ENCODE measurements around the gene PRR5L. TPM values are rescaled to one million over a fixed set of nuclear protein-coding genes. Genes with fewer than 3 reads are reported as not detected.

The PRR5L gene
- total RNA-seq, 1 donor from 2014 or later, result 103 TPM

- Mint-ChIP-seq H3K4me1 (ENCODE audit: unreplicated experiment) (peaks cover 85% of the 10 kb centered on the region), H3K27me3 (ENCODE audit: unreplicated experiment) (no peaks in the 10 kb centered on the region), H3K36me3 (ENCODE audit: unreplicated experiment) (peaks cover 30% of the 10 kb centered on the region), H3K27ac (ENCODE audit: unreplicated experiment) (peak overlapping the region; percentile 94), H3K4me3 (ENCODE audit: unreplicated experiment) (no peak overlapping the region), H3K9me3 (ENCODE audit: unreplicated experiment) (no peaks in the 10 kb centered on the region)
- DNase-seq (ENCODE audit: extremely low spot score, unreplicated experiment), result no peak
- TF ChIP-seq, protein P1, sequence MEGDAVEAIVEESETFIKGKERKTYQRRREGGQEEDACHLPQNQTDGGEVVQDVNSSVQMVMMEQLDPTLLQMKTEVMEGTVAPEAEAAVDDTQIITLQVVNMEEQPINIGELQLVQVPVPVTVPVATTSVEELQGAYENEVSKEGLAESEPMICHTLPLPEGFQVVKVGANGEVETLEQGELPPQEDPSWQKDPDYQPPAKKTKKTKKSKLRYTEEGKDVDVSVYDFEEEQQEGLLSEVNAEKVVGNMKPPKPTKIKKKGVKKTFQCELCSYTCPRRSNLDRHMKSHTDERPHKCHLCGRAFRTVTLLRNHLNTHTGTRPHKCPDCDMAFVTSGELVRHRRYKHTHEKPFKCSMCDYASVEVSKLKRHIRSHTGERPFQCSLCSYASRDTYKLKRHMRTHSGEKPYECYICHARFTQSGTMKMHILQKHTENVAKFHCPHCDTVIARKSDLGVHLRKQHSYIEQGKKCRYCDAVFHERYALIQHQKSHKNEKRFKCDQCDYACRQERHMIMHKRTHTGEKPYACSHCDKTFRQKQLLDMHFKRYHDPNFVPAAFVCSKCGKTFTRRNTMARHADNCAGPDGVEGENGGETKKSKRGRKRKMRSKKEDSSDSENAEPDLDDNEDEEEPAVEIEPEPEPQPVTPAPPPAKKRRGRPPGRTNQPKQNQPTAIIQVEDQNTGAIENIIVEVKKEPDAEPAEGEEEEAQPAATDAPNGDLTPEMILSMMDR (IDR thresholded peaks at IDR 0.05), result no peak
These were observed 92.9 kb downstream of the PRR5L start for GRCh38 chr11:36388951-36389350.

- Mint-ChIP-seq H3K9me3 (ENCODE audit: unreplicated experiment) (no peaks in the 10 kb centered on the region), H3K4me1 (ENCODE audit: unreplicated experiment) (peaks cover 79% of the 10 kb centered on the region), H3K4me3 (ENCODE audit: unreplicated experiment) (no peak overlapping the region), H3K36me3 (ENCODE audit: unreplicated experiment) (peaks cover 30% of the 10 kb centered on the region), H3K27ac (ENCODE audit: unreplicated experiment) (peak overlapping the region; percentile 94), H3K27me3 (ENCODE audit: unreplicated experiment) (no peaks in the 10 kb centered on the region)
- TF ChIP-seq, protein P1 (IDR thresholded peaks at IDR 0.05), result no peak
- DNase-seq (ENCODE audit: extremely low spot score, unreplicated experiment), result no peak
These were observed 93.7 kb downstream of the PRR5L start for GRCh38 chr11:36389811-36390210.

DNA sequence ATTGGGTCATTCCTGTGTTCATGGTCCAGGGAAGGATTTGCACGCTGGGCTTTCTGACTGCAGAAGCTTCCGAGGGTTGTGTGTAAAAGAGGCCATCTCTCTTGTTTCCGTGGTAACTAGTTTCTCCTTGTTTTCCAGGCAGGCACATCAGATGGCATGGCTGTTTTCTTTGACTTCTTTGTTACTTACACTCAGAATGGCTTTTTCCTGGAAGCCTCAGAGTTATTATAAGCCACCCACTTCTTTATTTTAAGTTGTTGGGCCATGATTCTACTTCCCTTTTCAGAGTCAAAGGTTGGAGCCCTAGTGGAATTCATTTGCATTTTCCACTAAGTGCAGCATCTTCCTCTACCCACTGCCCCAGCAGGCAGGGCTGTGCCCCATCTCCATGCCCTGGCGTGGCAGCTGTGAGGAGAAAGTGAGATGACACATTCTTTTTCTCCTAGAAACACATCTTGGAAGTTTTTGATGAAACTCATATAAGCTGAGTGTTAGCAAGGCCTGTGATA, 94.9 kb downstream of the PRR5L start:
- no peak overlapping the region for H3K4me3 Mint-ChIP-seq (ENCODE audit: unreplicated experiment)
- DNase-seq (ENCODE audit: extremely low spot score, unreplicated experiment), result no peak
- TF ChIP-seq, protein P1 (IDR thresholded peaks at IDR 0.05), result no peak
- H3K27ac Mint-ChIP-seq (ENCODE audit: unreplicated experiment), result peak overlapping the region; percentile 94
- peaks cover 33% of the 10 kb centered on the region for H3K36me3 Mint-ChIP-seq (ENCODE audit: unreplicated experiment)
- peaks cover 67% of the 10 kb centered on the region for H3K4me1 Mint-ChIP-seq (ENCODE audit: unreplicated experiment)
- H3K27me3 Mint-ChIP-seq (ENCODE audit: unreplicated experiment), result no peaks in the 10 kb centered on the region
- H3K9me3 Mint-ChIP-seq (ENCODE audit: unreplicated experiment), result no peaks in the 10 kb centered on the region

- H3K4me3 Mint-ChIP-seq (ENCODE audit: unreplicated experiment), result no peak overlapping the region
- H3K4me1 Mint-ChIP-seq (ENCODE audit: unreplicated experiment), result peaks cover 59% of the 10 kb centered on the region
- H3K36me3 Mint-ChIP-seq (ENCODE audit: unreplicated experiment), result peaks cover 36% of the 10 kb centered on the region
- no peak for DNase-seq (ENCODE audit: extremely low spot score, unreplicated experiment)
- no peaks in the 10 kb centered on the region for H3K27me3 Mint-ChIP-seq (ENCODE audit: unreplicated experiment)
- peak overlapping the region; percentile 94 for H3K27ac Mint-ChIP-seq (ENCODE audit: unreplicated experiment)
- TF ChIP-seq, protein P1 (IDR thresholded peaks at IDR 0.05), result no peak
- no peaks in the 10 kb centered on the region for H3K9me3 Mint-ChIP-seq (ENCODE audit: unreplicated experiment)
These were observed 96.1 kb downstream of the PRR5L start for GRCh38 chr11:36392196-36392595.

- H3K36me3 Mint-ChIP-seq (ENCODE audit: unreplicated experiment), result peaks cover 42% of the 10 kb centered on the region
These were observed 98.0 kb downstream of the PRR5L start for GRCh38 chr11:36394056-36394455.

More at GRCh38 chr11:36394056-36394455, 98.0 kb downstream of the PRR5L start:
- Mint-ChIP-seq H3K27me3 (ENCODE audit: unreplicated experiment) (no peaks in the 10 kb centered on the region), H3K9me3 (ENCODE audit: unreplicated experiment) (no peaks in the 10 kb centered on the region), H3K27ac (ENCODE audit: unreplicated experiment) (no peak overlapping the region), H3K4me1 (ENCODE audit: unreplicated experiment) (peaks cover 44% of the 10 kb centered on the region), H3K4me3 (ENCODE audit: unreplicated experiment) (no peak overlapping the region)
- TF ChIP-seq, protein P1 (IDR thresholded peaks at IDR 0.05), result no peak
- no peak for DNase-seq (ENCODE audit: extremely low spot score, unreplicated experiment)
